SU-DHL-6 (cell line): ENCODE data around the gene ITPR1.

Experiments used
- EZH2phosphoT487 ChIP-seq: fragments of 200-600 bp; sonication (generic), shearing (Covaris generic); conservative IDR thresholded peaks from 2 replicates; pipeline ENCODE4 v1.6.1; 2018; ENCODE audit warnings: mild to moderate bottlenecking, antibody characterized with exemption, low read length, moderate library complexity, mixed read lengths
- TF ChIP-seq, protein P1 (sequence below): fragments of 200-600 bp; sonication (generic); IDR thresholded peaks from one replicate; pipeline ENCODE4 v1.5.1; 2017; ENCODE audit warnings: antibody characterized with exemption, mild to moderate bottlenecking, low read length, moderate library complexity; ENCODE audit not compliant: insufficient read depth, poor library complexity, severe bottlenecking

DNA sequence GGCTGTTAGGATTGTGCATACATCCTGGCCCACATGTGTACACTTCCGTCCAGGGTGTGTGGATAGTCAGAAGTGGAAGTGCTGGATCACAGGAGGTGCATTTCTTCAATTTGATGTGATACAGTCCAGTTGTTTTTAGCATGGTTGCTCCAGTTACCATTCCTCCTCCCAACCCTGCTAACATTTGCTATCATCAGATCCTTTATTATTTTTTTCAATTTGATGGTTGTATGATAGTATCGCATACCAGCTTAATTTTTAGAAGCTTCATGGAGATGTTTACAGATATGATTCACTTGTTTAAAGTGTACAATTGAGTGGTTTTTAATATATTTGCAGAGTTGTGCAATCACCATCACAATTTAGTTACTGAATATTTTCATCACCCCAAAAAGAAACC lies 202.7 kb downstream of the ITPR1 start:
- TF ChIP-seq, protein P1, sequence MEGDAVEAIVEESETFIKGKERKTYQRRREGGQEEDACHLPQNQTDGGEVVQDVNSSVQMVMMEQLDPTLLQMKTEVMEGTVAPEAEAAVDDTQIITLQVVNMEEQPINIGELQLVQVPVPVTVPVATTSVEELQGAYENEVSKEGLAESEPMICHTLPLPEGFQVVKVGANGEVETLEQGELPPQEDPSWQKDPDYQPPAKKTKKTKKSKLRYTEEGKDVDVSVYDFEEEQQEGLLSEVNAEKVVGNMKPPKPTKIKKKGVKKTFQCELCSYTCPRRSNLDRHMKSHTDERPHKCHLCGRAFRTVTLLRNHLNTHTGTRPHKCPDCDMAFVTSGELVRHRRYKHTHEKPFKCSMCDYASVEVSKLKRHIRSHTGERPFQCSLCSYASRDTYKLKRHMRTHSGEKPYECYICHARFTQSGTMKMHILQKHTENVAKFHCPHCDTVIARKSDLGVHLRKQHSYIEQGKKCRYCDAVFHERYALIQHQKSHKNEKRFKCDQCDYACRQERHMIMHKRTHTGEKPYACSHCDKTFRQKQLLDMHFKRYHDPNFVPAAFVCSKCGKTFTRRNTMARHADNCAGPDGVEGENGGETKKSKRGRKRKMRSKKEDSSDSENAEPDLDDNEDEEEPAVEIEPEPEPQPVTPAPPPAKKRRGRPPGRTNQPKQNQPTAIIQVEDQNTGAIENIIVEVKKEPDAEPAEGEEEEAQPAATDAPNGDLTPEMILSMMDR: no peak
- no peak for TF ChIP-seq EZH2phosphoT487
